Body of pancreas (tissue), 4 donors: ENCODE data around the gene GFRA4. TPM values are rescaled to one million over a fixed set of nuclear protein-coding genes. Genes with fewer than 3 reads are reported as not detected.

Experiments used
- ATAC-seq: fragments of 150-250 bp; one replicate; pipeline ENCODE4 v1.9.1; 2016
- DNase-seq, 4 donors: peaks; one replicate each; pipeline ENCODE4 v3.0.0-alpha.2; 2019
- H3K27ac ChIP-seq, 4 donors: fragments of 200-600 bp; sonication (generic); 1 replicate in 3 of 4; 2 replicates in 1 of 4; pipeline versions ENCODE4 v1.5.1 to v1.6.1; 2016 to 2019; ENCODE audit warnings: mild to moderate bottlenecking in 1 of 4, mixed read lengths in 1 of 4, moderate library complexity in 1 of 4
- H3K27me3 ChIP-seq, 2 donors: fragments of 200-600 bp; sonication (generic); one replicate each; pipeline ENCODE4 v1.6.0; 2016; ENCODE audit warnings: mild to moderate bottlenecking in 1 of 2
- H3K36me3 ChIP-seq, 2 donors: fragments of 200-600 bp; sonication (generic); replicated peaks in 1 of 2; 2 replicates each; pipeline ENCODE4 v1.5.1; 2016; ENCODE audit warnings: low read depth in 2 of 2; ENCODE audit not compliant: insufficient read depth in 1 of 2
- H3K4me1 ChIP-seq: fragments of 200-600 bp; sonication (generic); one replicate; pipeline ENCODE4 v1.6.0; 2016
- H3K4me3 ChIP-seq, 2 donors: fragments of 200-600 bp; sonication (generic); 1 replicate in 1 of 2; 2 replicates in 1 of 2; pipeline ENCODE4 v1.5.1; 2016 to 2019
- H3K9me3 ChIP-seq, 3 donors: fragments of 200-600 bp; sonication (generic); 1 replicate in 2 of 3; 2 replicates in 1 of 3; pipeline ENCODE4 v1.5.1; 2016
- CTCF ChIP-seq, 7 experiments: fragments of 450-650 bp in 4 of 7; fragments of 200-600 bp in 3 of 7; sonication (generic) in 3 of 7; IDR thresholded peaks; one replicate each; pipeline ENCODE4 v1.5.1; 2016 to 2019; ENCODE audit warnings: antibody characterized with exemption in 7 of 7
- POLR2A ChIP-seq, 3 donors: fragments of 450-650 bp; IDR thresholded peaks; one replicate each; pipeline ENCODE4 v1.6.1; 2016; ENCODE audit warnings: antibody characterized with exemption in 3 of 3, mild to moderate bottlenecking in 2 of 3
- whole genome bisulfite sequencing, 2 donors: methylation state at CpG; one replicate each; pipeline ENCODE4 v1.1.5; 2017; 5-methylcytosine and 5-hydroxymethylcytosine counted together
- intact Hi-C: fragments of 100-400 bp; cut with DNase I; formaldehyde crosslinking; loops from one replicate; pipeline ENCODE4 v1.15.1; 2023
- total RNA-seq, 2 donors: library from RNA; depleted of rRNA; stranded (reverse); fragments of >200 nt; gene quantifications; one replicate each; pipeline ENCODE4 v1.1.0, GENCODE V29; 2016

Gene GFRA4
- total RNA-seq, 2 donors from 2014 or later = not detected

- Histone ChIP-seq H3K27me3 (peaks cover 0 to 31% of the 10 kb centered on the region in 2 donors), H3K36me3 (no peaks in the 10 kb centered on the region)
- no peak for ATAC-seq
Observed at GRCh38 chr20:3672547-3673171, 9.5 kb upstream of the GFRA4 start.

GRCh38 chr20:3671986-3672546, 8.9 kb upstream of the GFRA4 start:
- no peak for TF ChIP-seq POLR2A (IDR thresholded peaks at IDR 0.05)
- no peak for TF ChIP-seq CTCF (IDR thresholded peaks at IDR 0.05)
- DNase-seq (no peak), ATAC-seq (no peak)
- H3K27ac ChIP-seq = no peak overlapping the region
- H3K9me3 ChIP-seq = no peaks in the 10 kb centered on the region
- no peak overlapping the region for H3K4me3 ChIP-seq
- intact Hi-C loops = loop anchor here (10.0 kb wide), 2 partner anchors 183 to 403 kb away; no protein-coding TSS in a partner anchor
- peaks cover 10% of the 10 kb centered on the region for H3K4me1 ChIP-seq
- no peaks in the 10 kb centered on the region for H3K36me3 ChIP-seq
- peaks cover 0 to 31% of the 10 kb centered on the region in 2 donors for H3K27me3 ChIP-seq
- 21 to 25% methylated on average over 11 to 23 of the region's 23 CpGs for WGBS, 2 donors

More at GRCh38 chr20:3672547-3673171, 9.5 kb upstream of the GFRA4 start:
- Histone ChIP-seq H3K4me3 (no peak overlapping the region), H3K27ac (no peak overlapping the region), H3K9me3 (no peaks in the 10 kb centered on the region), H3K4me1 (peaks cover 10% of the 10 kb centered on the region)
- WGBS, 2 donors = 4 to 7% methylated on average over 26 to 58 of the region's 58 CpGs
- no peak for DNase-seq
- TF ChIP-seq POLR2A (IDR thresholded peaks at IDR 0.05) (no peak), CTCF (IDR thresholded peaks at IDR 0.05) (no peak)
- intact Hi-C loops = loop anchor here (10.0 kb wide), 2 partner anchors 182 to 402 kb away; no protein-coding TSS in a partner anchor

- intact Hi-C loops = loop anchor here (10.0 kb wide), 2 partner anchors 184 to 404 kb away; no protein-coding TSS in a partner anchor
- TF ChIP-seq CTCF (IDR thresholded peaks at IDR 0.05) = no peak
- no peak for TF ChIP-seq POLR2A (IDR thresholded peaks at IDR 0.05)
- H3K36me3 ChIP-seq = no peaks in the 10 kb centered on the region
- no peaks in the 10 kb centered on the region for H3K9me3 ChIP-seq
- peaks cover 0 to 28% of the 10 kb centered on the region in 2 donors for H3K27me3 ChIP-seq
- no peak overlapping the region for H3K27ac ChIP-seq
- H3K4me3 ChIP-seq = no peak overlapping the region
- DNase-seq = no peak
- peaks cover 10% of the 10 kb centered on the region for H3K4me1 ChIP-seq
- WGBS, 2 donors = 68 to 80% methylated on average over 3 to 10 of the region's 10 CpGs
- no peak for ATAC-seq
Observed at GRCh38 chr20:3670945-3671344, 7.7 kb upstream of the GFRA4 start.

GRCh38 chr20:3670511-3670910, 7.3 kb upstream of the GFRA4 start:
- WGBS, 2 donors = 46 to 47% methylated on average over 6 of the region's 6 CpGs
- no peak overlapping the region for H3K27ac ChIP-seq
- intact Hi-C loops = loop anchor here (10.0 kb wide), 2 partner anchors 184 to 404 kb away; no protein-coding TSS in a partner anchor
- DNase-seq (no peak), ATAC-seq (no peak)
- TF ChIP-seq CTCF (IDR thresholded peaks at IDR 0.05) (no peak), POLR2A (IDR thresholded peaks at IDR 0.05) (no peak)
- peaks cover 10% of the 10 kb centered on the region for H3K4me1 ChIP-seq
- H3K4me3 ChIP-seq = no peak overlapping the region
- H3K27me3 ChIP-seq = peaks cover 0 to 28% of the 10 kb centered on the region in 2 donors
- no peaks in the 10 kb centered on the region for H3K36me3 ChIP-seq
- no peaks in the 10 kb centered on the region for H3K9me3 ChIP-seq
